ENCODE results near the gene ZC3H15.

Gene ZC3H15

GRCh38 chr2:186542002-186542401 lies 55.9 kb downstream of the ZC3H15 start:
- Histone ChIP-seq H3K23ac (ENCODE audit: low read length in 2 of 2) (no peak overlapping the region), H3K27ac (ENCODE audit: low read length, poor library complexity, severe bottlenecking) (no peak overlapping the region), H3K4me2 (ENCODE audit: low read length, poor library complexity, severe bottlenecking) (no peak overlapping the region), H2AK5ac (ENCODE audit: low read length, severe bottlenecking) (no peak overlapping the region), H3K27me3 (ENCODE audit: control insufficient read depth in 1 of 2, insufficient read depth in 1 of 2, low read length in 2 of 2) (no peaks in the 10 kb centered on the region), H3K36me3 (ENCODE audit: control insufficient read depth in 1 of 2, insufficient read depth in 2 of 2, low read depth in 1 of 2, low read length in 2 of 2) (no peaks in the 10 kb centered on the region), H2BK15ac (ENCODE audit: low read depth, poor library complexity, severe bottlenecking) (no peak overlapping the region), H2BK5ac (ENCODE audit: low read depth, low read length, poor library complexity, severe bottlenecking) (no peak overlapping the region), H3K4ac (ENCODE audit: low read depth in 1 of 2, low read length in 2 of 2) (no peak overlapping the region), H3K9me3 (ENCODE audit: control insufficient read depth, low read length) (no peaks in the 10 kb centered on the region), H2AFZ (ENCODE audit: low read depth, low read length) (no peak overlapping the region), H3K4me1 (ENCODE audit: control insufficient read depth, insufficient read depth, low read depth, low read length) (peaks cover 2% of the 10 kb centered on the region), H3K18ac (ENCODE audit: low read depth in 1 of 2, low read length in 2 of 2) (peak overlapping the region in 1 of 2 experiments; percentile 24), H4K91ac (ENCODE audit: low read length) (no peak overlapping the region), H3K4me3 (ENCODE audit: insufficient read depth in 1 of 2, low read depth in 1 of 2, low read length in 2 of 2) (no peak overlapping the region), H3K14ac (ENCODE audit: low read length in 2 of 2) (no peak overlapping the region), H4K8ac (ENCODE audit: low read length) (no peak overlapping the region), H2BK120ac (ENCODE audit: low read depth, low read length) (no peak overlapping the region), H3K79me1 (replicated peaks; ENCODE audit: low read length, poor library complexity, severe bottlenecking) (no peaks in the 10 kb centered on the region), H3K9ac (ENCODE audit: low read length) (no peak overlapping the region), H2BK12ac (ENCODE audit: low read length in 2 of 2) (peak overlapping the region in 1 of 2 experiments; percentile 23)
- no peak for DNase-seq
- WGBS, result 79% methylated on average over 4 of the region's 4 CpGs

DNA sequence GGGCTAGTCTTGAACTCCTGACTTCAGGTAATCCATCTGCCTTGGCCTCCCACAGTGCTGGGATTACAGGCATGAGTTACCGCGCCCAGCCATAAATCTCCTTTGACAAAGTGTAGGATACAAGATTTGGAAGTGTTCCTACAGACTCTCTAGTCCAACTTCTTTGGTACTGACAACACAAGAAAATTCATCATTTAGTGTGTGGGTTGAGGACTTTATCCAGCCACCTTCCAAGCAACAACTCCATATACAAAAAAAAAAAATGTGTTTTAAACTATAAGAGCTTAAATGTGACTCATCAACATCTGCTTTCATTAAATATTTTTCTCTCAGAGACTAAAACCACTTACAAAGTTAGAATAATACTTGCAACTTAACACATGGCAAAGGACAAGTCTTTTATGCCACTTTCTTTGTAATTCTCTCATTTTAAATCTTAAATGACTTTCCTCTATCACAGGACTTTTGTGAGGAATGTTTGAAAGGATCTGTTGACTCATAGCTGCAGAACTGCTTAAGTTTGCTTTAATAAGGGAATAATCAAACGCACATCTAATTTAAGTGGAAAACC lies 57.6 kb downstream of the ZC3H15 start:
- WGBS, result no CpG with 5 or more reads among the region's 3 CpGs

DNA sequence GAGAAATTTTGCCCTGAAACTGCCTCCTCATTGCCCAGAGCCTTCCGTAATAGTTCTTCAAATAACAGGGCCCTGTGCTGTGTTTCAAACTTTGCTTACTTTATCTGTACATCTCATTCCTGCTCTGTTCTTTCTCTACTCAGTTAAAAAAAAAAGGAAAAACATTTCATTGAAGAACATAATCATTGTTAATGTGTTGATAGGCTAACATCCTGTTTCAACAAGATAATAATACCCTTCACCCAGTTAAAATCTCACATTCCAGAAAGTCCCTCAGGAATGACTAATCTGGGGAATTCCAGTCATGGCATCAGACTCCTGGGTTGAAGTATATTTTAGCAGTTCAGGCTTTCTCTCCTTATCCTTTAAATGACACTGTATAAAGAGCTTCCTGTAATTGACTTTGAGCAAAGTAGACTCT lies 58.2 kb downstream of the ZC3H15 start:
- no peaks in the 10 kb centered on the region for H3K79me1 ChIP-seq (replicated peaks; ENCODE audit: low read length, poor library complexity, severe bottlenecking)
- peak overlapping the region in 1 of 2 experiments; percentile 55 for H3K4me3 ChIP-seq (ENCODE audit: insufficient read depth in 1 of 2, low read depth in 1 of 2, low read length in 2 of 2)
- H3K14ac ChIP-seq (ENCODE audit: low read length in 2 of 2), result no peak overlapping the region
- no peak overlapping the region for H4K91ac ChIP-seq (ENCODE audit: low read length)
- no peaks in the 10 kb centered on the region for H3K9me3 ChIP-seq (ENCODE audit: control insufficient read depth, low read length)
- H4K8ac ChIP-seq (ENCODE audit: low read length), result no peak overlapping the region
- no peak overlapping the region for H2AK5ac ChIP-seq (ENCODE audit: low read length, severe bottlenecking)
- no peak overlapping the region for H3K18ac ChIP-seq (ENCODE audit: low read depth in 1 of 2, low read length in 2 of 2)
- no peak overlapping the region for H2BK15ac ChIP-seq (ENCODE audit: low read depth, poor library complexity, severe bottlenecking)
- H2BK5ac ChIP-seq (ENCODE audit: low read depth, low read length, poor library complexity, severe bottlenecking), result peak overlapping the region; percentile 88
- H3K23ac ChIP-seq (ENCODE audit: low read length in 2 of 2), result no peak overlapping the region
- no peaks in the 10 kb centered on the region for H3K27me3 ChIP-seq (ENCODE audit: control insufficient read depth in 1 of 2, insufficient read depth in 1 of 2, low read length in 2 of 2)
- no peak overlapping the region for H3K4me2 ChIP-seq (ENCODE audit: low read length, poor library complexity, severe bottlenecking)
- WGBS, result 0% methylated on average over 1 of the region's 1 CpG
- no peak overlapping the region for H3K4ac ChIP-seq (ENCODE audit: low read depth in 1 of 2, low read length in 2 of 2)
- no peak overlapping the region for H2BK120ac ChIP-seq (ENCODE audit: low read depth, low read length)
- H3K36me3 ChIP-seq (ENCODE audit: control insufficient read depth in 1 of 2, insufficient read depth in 2 of 2, low read depth in 1 of 2, low read length in 2 of 2), result no peaks in the 10 kb centered on the region
- H2AFZ ChIP-seq (ENCODE audit: low read depth, low read length), result no peak overlapping the region
- peak overlapping the region; percentile 94 for H3K9ac ChIP-seq (ENCODE audit: low read length)
- peak; percentile 98 for DNase-seq
- no peak overlapping the region for H2BK12ac ChIP-seq (ENCODE audit: low read length in 2 of 2)
- H3K27ac ChIP-seq (ENCODE audit: low read length, poor library complexity, severe bottlenecking), result peak overlapping the region; percentile 99
- H3K4me1 ChIP-seq (ENCODE audit: control insufficient read depth, insufficient read depth, low read depth, low read length), result peaks cover 2% of the 10 kb centered on the region

More for the DNA sequence above, 57.6 kb downstream of the ZC3H15 start:
- peaks cover 2% of the 10 kb centered on the region for H3K4me1 ChIP-seq (ENCODE audit: control insufficient read depth, insufficient read depth, low read depth, low read length)
- H4K8ac ChIP-seq (ENCODE audit: low read length), result no peak overlapping the region
- H3K18ac ChIP-seq (ENCODE audit: low read depth in 1 of 2, low read length in 2 of 2), result peak overlapping the region; percentile 66 to 78
- H2BK12ac ChIP-seq (ENCODE audit: low read length in 2 of 2), result peak overlapping the region in 1 of 2 experiments; percentile 72
- no peak overlapping the region for H3K23ac ChIP-seq (ENCODE audit: low read length in 2 of 2)
- no peaks in the 10 kb centered on the region for H3K9me3 ChIP-seq (ENCODE audit: control insufficient read depth, low read length)
- H3K27ac ChIP-seq (ENCODE audit: low read length, poor library complexity, severe bottlenecking), result peak overlapping the region; percentile 99
- H2AK5ac ChIP-seq (ENCODE audit: low read length, severe bottlenecking), result peak overlapping the region; percentile 80
- no peak overlapping the region for H3K4me2 ChIP-seq (ENCODE audit: low read length, poor library complexity, severe bottlenecking)
- peak overlapping the region; percentile 94 for H3K9ac ChIP-seq (ENCODE audit: low read length)
- no peak overlapping the region for H3K14ac ChIP-seq (ENCODE audit: low read length in 2 of 2)
- no peaks in the 10 kb centered on the region for H3K27me3 ChIP-seq (ENCODE audit: control insufficient read depth in 1 of 2, insufficient read depth in 1 of 2, low read length in 2 of 2)
- no peak overlapping the region for H2BK15ac ChIP-seq (ENCODE audit: low read depth, poor library complexity, severe bottlenecking)
- DNase-seq, result peak; percentile 81
- peak overlapping the region in 1 of 2 experiments; percentile 55 for H3K4me3 ChIP-seq (ENCODE audit: insufficient read depth in 1 of 2, low read depth in 1 of 2, low read length in 2 of 2)
- no peak overlapping the region for H2BK120ac ChIP-seq (ENCODE audit: low read depth, low read length)
- no peaks in the 10 kb centered on the region for H3K36me3 ChIP-seq (ENCODE audit: control insufficient read depth in 1 of 2, insufficient read depth in 2 of 2, low read depth in 1 of 2, low read length in 2 of 2)
- no peaks in the 10 kb centered on the region for H3K79me1 ChIP-seq (replicated peaks; ENCODE audit: low read length, poor library complexity, severe bottlenecking)
- peak overlapping the region in 1 of 2 experiments; percentile 46 for H3K4ac ChIP-seq (ENCODE audit: low read depth in 1 of 2, low read length in 2 of 2)
- peak overlapping the region; percentile 78 for H4K91ac ChIP-seq (ENCODE audit: low read length)
- H2BK5ac ChIP-seq (ENCODE audit: low read depth, low read length, poor library complexity, severe bottlenecking), result peak overlapping the region; percentile 73
- H2AFZ ChIP-seq (ENCODE audit: low read depth, low read length), result no peak overlapping the region

DNA sequence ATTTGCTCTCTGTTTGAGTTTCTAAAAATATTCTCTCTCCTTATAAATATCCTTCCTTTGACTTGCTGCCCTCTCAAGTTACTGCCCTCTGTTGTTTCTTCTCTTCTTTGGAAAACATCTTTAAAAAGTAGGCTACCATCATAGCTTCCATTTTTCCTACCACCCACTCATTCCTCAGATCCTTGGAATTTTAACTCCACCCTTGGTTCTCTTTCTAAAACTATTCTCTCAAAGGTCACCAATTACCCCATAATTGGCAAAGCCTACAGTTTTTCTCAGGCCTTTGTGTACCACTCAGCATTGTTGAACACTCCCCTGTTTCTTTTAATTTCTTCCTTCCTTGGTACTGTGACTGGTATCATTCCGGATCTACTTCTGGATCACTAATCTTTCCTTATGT lies 60.8 kb downstream of the ZC3H15 start:
- no peak overlapping the region for H2AFZ ChIP-seq (ENCODE audit: low read depth, low read length)
- H2AK5ac ChIP-seq (ENCODE audit: low read length, severe bottlenecking), result no peak overlapping the region
- H3K4me2 ChIP-seq (ENCODE audit: low read length, poor library complexity, severe bottlenecking), result no peak overlapping the region
- H3K18ac ChIP-seq (ENCODE audit: low read depth in 1 of 2, low read length in 2 of 2), result no peak overlapping the region
- H3K4me3 ChIP-seq (ENCODE audit: insufficient read depth in 1 of 2, low read depth in 1 of 2, low read length in 2 of 2), result no peak overlapping the region
- no peak overlapping the region for H3K27ac ChIP-seq (ENCODE audit: low read length, poor library complexity, severe bottlenecking)
- H3K4me1 ChIP-seq (ENCODE audit: control insufficient read depth, insufficient read depth, low read depth, low read length), result peaks cover 2% of the 10 kb centered on the region
- H3K14ac ChIP-seq (ENCODE audit: low read length in 2 of 2), result no peak overlapping the region
- WGBS, result 0% methylated on average over 1 of the region's 1 CpG
- no peaks in the 10 kb centered on the region for H3K36me3 ChIP-seq (ENCODE audit: control insufficient read depth in 1 of 2, insufficient read depth in 2 of 2, low read depth in 1 of 2, low read length in 2 of 2)
- H2BK5ac ChIP-seq (ENCODE audit: low read depth, low read length, poor library complexity, severe bottlenecking), result no peak overlapping the region
- peak overlapping the region in 1 of 2 experiments; percentile 28 for H2BK12ac ChIP-seq (ENCODE audit: low read length in 2 of 2)
- no peak for DNase-seq
- H3K79me1 ChIP-seq (replicated peaks; ENCODE audit: low read length, poor library complexity, severe bottlenecking), result no peaks in the 10 kb centered on the region
- no peak overlapping the region for H2BK15ac ChIP-seq (ENCODE audit: low read depth, poor library complexity, severe bottlenecking)
- no peak overlapping the region for H2BK120ac ChIP-seq (ENCODE audit: low read depth, low read length)
- H4K91ac ChIP-seq (ENCODE audit: low read length), result no peak overlapping the region
- H4K8ac ChIP-seq (ENCODE audit: low read length), result no peak overlapping the region
- H3K23ac ChIP-seq (ENCODE audit: low read length in 2 of 2), result no peak overlapping the region
- no peak overlapping the region for H3K4ac ChIP-seq (ENCODE audit: low read depth in 1 of 2, low read length in 2 of 2)
- no peaks in the 10 kb centered on the region for H3K9me3 ChIP-seq (ENCODE audit: control insufficient read depth, low read length)
- H3K27me3 ChIP-seq (ENCODE audit: control insufficient read depth in 1 of 2, insufficient read depth in 1 of 2, low read length in 2 of 2), result no peaks in the 10 kb centered on the region
- H3K9ac ChIP-seq (ENCODE audit: low read length), result no peak overlapping the region
